GM13976 (cell line): Measurements from ENCODE around the gene CCDC121.

Experiments
- DNase-seq: peaks from one replicate; pipeline ENCODE4 v3.0.0; 2012; ENCODE audit warnings: low spot score
- CTCF ChIP-seq: IDR thresholded peaks from 2 replicates; pipeline ENCODE4 v1.5.1; 2012; ENCODE audit warnings: borderline replicate concordance, mild to moderate bottlenecking; ENCODE audit not compliant: insufficient read depth; ENCODE audit errors: extremely low read depth, missing control alignments, control extremely low read depth
- in situ Hi-C: fragments of 300-500 bp; cut with MboI; formaldehyde crosslinking; loops from one replicate; pipeline ENCODE4 v1.12.0; 2022; ENCODE audit warnings: low sequenced_read_pairs, mixed read lengths, inconsistent platforms; ENCODE audit not compliant: unreplicated experiment

The CCDC121 gene, protein sequence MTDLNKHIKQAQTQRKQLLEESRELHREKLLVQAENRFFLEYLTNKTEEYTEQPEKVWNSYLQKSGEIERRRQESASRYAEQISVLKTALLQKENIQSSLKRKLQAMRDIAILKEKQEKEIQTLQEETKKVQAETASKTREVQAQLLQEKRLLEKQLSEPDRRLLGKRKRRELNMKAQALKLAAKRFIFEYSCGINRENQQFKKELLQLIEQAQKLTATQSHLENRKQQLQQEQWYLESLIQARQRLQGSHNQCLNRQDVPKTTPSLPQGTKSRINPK

DNA sequence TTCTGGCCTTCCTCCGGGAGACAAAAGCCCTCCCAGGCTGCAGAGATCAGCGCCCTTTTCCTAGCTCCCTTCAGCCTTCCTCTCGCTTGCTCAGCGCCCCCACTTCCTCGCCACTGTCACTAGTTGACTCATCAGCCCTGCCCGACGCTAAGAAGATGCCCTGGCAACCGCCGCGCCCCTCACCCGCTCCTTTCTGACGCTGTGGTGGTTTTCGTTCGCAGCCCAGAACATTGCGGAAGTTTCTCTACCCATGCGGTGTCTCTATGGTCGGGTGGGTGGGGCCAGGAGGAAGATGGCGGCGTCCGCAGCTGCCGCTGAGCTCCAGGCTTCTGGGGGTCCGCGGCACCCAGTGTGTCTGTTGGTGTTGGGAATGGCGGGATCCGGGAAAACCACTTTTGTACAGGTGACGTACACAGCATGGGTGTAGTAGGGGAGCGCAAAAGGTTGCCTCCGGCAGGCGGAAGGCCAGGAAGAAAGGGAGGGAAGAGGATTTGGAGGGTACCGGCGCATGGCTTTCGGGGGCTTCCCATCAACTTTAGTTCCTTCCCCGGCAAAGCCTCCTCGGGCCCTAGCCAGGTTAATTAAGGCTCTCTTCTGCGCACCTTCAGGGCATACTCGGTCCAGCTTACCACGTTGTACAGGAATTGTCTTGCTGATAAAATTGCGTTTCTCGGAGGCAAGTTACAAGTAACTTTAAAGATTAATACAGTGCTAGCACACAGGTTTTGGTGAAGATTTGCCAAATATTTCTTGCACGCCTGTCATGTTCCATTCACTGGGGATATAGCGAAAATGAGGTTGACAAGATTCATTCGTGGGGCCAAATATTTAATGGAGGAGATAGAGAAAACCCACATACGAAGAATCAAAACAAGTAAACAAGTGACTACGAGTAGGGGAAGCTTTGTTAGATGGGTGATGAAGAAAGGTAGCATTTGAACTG, at the start of gene CCDC121, which contains the start of gene GPN1:
Gene CCDC121, minus strand, starts transcription at position 246 of the 943 bp plus-strand sequence. CDS start 1,213 bp downstream, outside the sequence.
Gene GPN1, plus strand, starts transcription at position 284 of the 943 bp plus-strand sequence. Its CDS starts 9 bp downstream, at position 293.
- no peak for TF ChIP-seq CTCF
- in situ Hi-C loops: no loop called here
- peak; percentile 91 for DNase-seq

- DNase-seq: no peak
- in situ Hi-C loops: no loop called here
- TF ChIP-seq CTCF: no peak
These were observed 44.1 kb upstream of the CCDC121 start for GRCh38 chr2:27672723-27673486.

- no peak for DNase-seq
- TF ChIP-seq CTCF: no peak
- in situ Hi-C loops: no loop called here
These were observed 42.4 kb upstream of the CCDC121 start for GRCh38 chr2:27671235-27671634.

GRCh38 chr2:27667446-27667845, 38.6 kb upstream of the CCDC121 start:
- no peak for DNase-seq
- no peak for TF ChIP-seq CTCF
- in situ Hi-C loops: no loop called here

DNA sequence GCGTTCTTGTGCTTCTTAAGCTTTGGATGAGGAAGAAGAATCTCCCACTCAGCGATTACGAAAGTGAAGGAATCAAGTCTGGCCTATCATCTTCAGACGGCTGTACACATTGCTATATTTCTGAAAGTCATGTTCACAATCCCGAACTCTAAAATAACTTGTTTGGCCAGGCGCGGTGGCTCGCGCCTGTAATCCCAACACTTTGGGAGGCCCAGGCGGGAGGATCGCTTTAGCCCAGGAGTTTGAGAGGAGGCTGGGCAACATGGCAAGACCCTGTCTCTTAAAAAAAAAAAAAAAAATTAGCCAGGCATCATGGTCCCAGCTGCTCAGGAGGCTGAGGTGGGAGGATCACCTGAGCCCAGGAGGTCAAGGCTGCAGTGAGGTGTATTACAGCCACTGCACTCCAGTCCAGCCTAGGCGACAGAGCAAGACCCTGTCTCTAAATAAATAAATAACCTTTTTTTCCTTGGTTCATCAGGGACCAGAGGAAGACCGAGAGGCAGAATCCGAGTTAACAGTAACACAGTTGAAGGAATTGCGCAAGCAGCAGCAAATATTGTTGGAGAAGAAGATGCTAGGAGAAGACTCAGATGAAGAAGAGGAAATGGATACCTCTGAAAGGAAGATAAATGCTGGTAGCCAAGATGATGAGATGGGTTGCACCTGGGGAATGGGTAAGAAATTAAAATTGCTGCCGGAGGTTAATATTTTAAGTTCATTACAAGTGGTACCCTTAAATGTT, 36.0 kb upstream of the CCDC121 start:
- no peak for DNase-seq
- in situ Hi-C loops: no loop called here
- TF ChIP-seq CTCF: no peak
